CD4-positive, alpha-beta T cell (primary cell): ENCODE data around the gene LSAMP. TPM values are rescaled to one million over a fixed set of nuclear protein-coding genes. Genes with fewer than 3 reads are reported as not detected.

Experiments used
- ATAC-seq: fragments of 200-7000 bp; cut with Tn5 transposase; one replicate; pipeline ENCODE4 v1.10.0; 2022; ENCODE audit warnings: mild to moderate bottlenecking; ENCODE audit not compliant: poor library complexity
- CTCF ChIA-PET: fragments of 350-600 bp; sonication (Branson Sonifier 250); formaldehyde crosslinking; loops from one replicate; lab custom pipeline; 2021; ENCODE audit warnings: antibody characterized with exemption, inconsistent platforms; lab: Charles Lee
- POLR2A ChIA-PET: fragments of 350-600 bp; sonication (Branson Sonifier 250); formaldehyde crosslinking; loops from one replicate; lab custom pipeline; 2021; ENCODE audit warnings: antibody characterized with exemption, inconsistent platforms; lab: Charles Lee
- DNase-seq, 14 experiments: peaks; one replicate each; pipeline ENCODE4 v3.0.0-alpha.2; 2013 to 2020; ENCODE audit warnings: mixed read lengths in 2 of 14
- H3K27ac ChIP-seq, 2 donors: one replicate each; pipeline versions ENCODE4 v1.5.1 to v1.7.0; 2013; ENCODE audit warnings: low read length in 2 of 2, low read depth in 1 of 2, mild to moderate bottlenecking in 1 of 2
- H3K27me3 ChIP-seq, 2 experiments: 1 replicate in 1 of 2; 2 replicates in 1 of 2; pipeline versions ENCODE4 v1.6.1 to v1.7.0; 2013; ENCODE audit warnings: low read length in 2 of 2, control low read depth in 1 of 2, mild to moderate bottlenecking in 1 of 2, moderate library complexity in 1 of 2; ENCODE audit not compliant: insufficient read depth in 2 of 2, control insufficient read depth in 1 of 2
- H3K36me3 ChIP-seq: one replicate; pipeline ENCODE4 v1.6.1; 2013; ENCODE audit warnings: low read length, control low read depth; ENCODE audit not compliant: insufficient read depth
- H3K4me1 ChIP-seq: one replicate; pipeline ENCODE4 v1.6.1; 2013; ENCODE audit warnings: low read length, control low read depth; ENCODE audit not compliant: insufficient read depth
- H3K4me3 ChIP-seq: one replicate; pipeline ENCODE4 v1.5.1; 2013; ENCODE audit warnings: mild to moderate bottlenecking, low read length, moderate library complexity
- H3K9me3 ChIP-seq, 2 experiments: 1 replicate in 1 of 2; 2 replicates in 1 of 2; pipeline versions ENCODE4 v1.6.1 to v1.7.0; 2013; ENCODE audit warnings: low read length in 2 of 2, mild to moderate bottlenecking in 2 of 2, control low read depth in 1 of 2, moderate library complexity in 1 of 2; ENCODE audit not compliant: control insufficient read depth in 1 of 2, insufficient read depth in 1 of 2
- H3K27ac Mint-ChIP-seq: one replicate; pipeline ENCODE4 v1.8.0; 2020; ENCODE audit warnings: mixed read lengths
- H3K27me3 Mint-ChIP-seq: one replicate; pipeline ENCODE4 v1.8.0; 2021; ENCODE audit warnings: mixed read lengths
- H3K36me3 Mint-ChIP-seq: one replicate; pipeline ENCODE4 v1.8.0; 2021; ENCODE audit warnings: low read depth, mixed read lengths
- H3K4me1 Mint-ChIP-seq: one replicate; pipeline ENCODE4 v1.8.0; 2021; ENCODE audit warnings: low read depth, mixed read lengths
- H3K4me3 Mint-ChIP-seq: one replicate; pipeline ENCODE4 v1.8.0; 2020; ENCODE audit warnings: mild to moderate bottlenecking, mixed read lengths
- H3K9me3 Mint-ChIP-seq: one replicate; pipeline ENCODE4 v1.8.0; 2020; ENCODE audit warnings: mixed read lengths
- CTCF ChIP-seq: fragments of 200-600 bp; IDR thresholded peaks from one replicate; pipeline ENCODE4 v1.8.0; 2022; ENCODE audit warnings: antibody characterized with exemption, mild to moderate bottlenecking
- intact Hi-C, 2 experiments: fragments of 100-400 bp; cut with DNase I in 1 of 2; cut with micrococcal nuclease in 1 of 2; formaldehyde crosslinking; loops; one replicate each; pipeline versions ENCODE4 v1.15.1 to v1.9.0; 2023 to 2025; cut with DNase I, micrococcal nuclease
- total RNA-seq, 174 experiments: library from RNA in 2 of 174; stranded (reverse) in 2 of 174; gene quantifications; one replicate each; pipeline ENCODE4 v1.2.3 and lab custom pipeline; 2021 to 2026

Gene LSAMP
- total RNA-seq, 2 experiments from 2014 or later: not detected

- Histone ChIP-seq H3K27me3 (no peaks in the 10 kb centered on the region), H3K9me3 (peaks cover 0 to 5% of the 10 kb centered on the region in 2 experiments), H3K4me1 (no peaks in the 10 kb centered on the region), H3K4me3 (no peak overlapping the region), H3K27ac (no peak overlapping the region), H3K36me3 (no peaks in the 10 kb centered on the region)
- H3K36me3 Mint-ChIP-seq: no peaks in the 10 kb centered on the region
- CTCF ChIA-PET: no interaction called here
- intact Hi-C loops: no loop called here
- DNase-seq (no peak), ATAC-seq (no peak)
- H3K27me3 Mint-ChIP-seq: no peaks in the 10 kb centered on the region
- H3K4me1 Mint-ChIP-seq: no peaks in the 10 kb centered on the region
- no peak for TF ChIP-seq CTCF
- no peak overlapping the region for H3K4me3 Mint-ChIP-seq
- H3K9me3 Mint-ChIP-seq: peaks cover 7% of the 10 kb centered on the region
- POLR2A ChIA-PET: no interaction called here
- H3K27ac Mint-ChIP-seq: no peak overlapping the region
These were observed 145.6 kb downstream of the LSAMP start for GRCh38 chr3:116299646-116300081.

GRCh38 chr3:116298151-116298550, 147.1 kb downstream of the LSAMP start:
- no peak overlapping the region for H3K27ac Mint-ChIP-seq
- H3K4me3 Mint-ChIP-seq: no peak overlapping the region
- intact Hi-C loops: no loop called here
- Histone ChIP-seq H3K9me3 (peaks cover 0 to 5% of the 10 kb centered on the region in 2 experiments), H3K4me1 (no peaks in the 10 kb centered on the region), H3K27me3 (no peaks in the 10 kb centered on the region), H3K4me3 (no peak overlapping the region), H3K36me3 (no peaks in the 10 kb centered on the region), H3K27ac (no peak overlapping the region)
- ChIA-PET CTCF (no interaction called here), POLR2A (no interaction called here)
- H3K9me3 Mint-ChIP-seq: peaks cover 7% of the 10 kb centered on the region
- ATAC-seq: no peak
- H3K27me3 Mint-ChIP-seq: no peaks in the 10 kb centered on the region
- no peak for DNase-seq
- no peaks in the 10 kb centered on the region for H3K4me1 Mint-ChIP-seq
- TF ChIP-seq CTCF: no peak
- no peaks in the 10 kb centered on the region for H3K36me3 Mint-ChIP-seq

- intact Hi-C loops: no loop called here
- Mint-ChIP-seq H3K27me3 (no peaks in the 10 kb centered on the region), H3K36me3 (no peaks in the 10 kb centered on the region), H3K4me3 (no peak overlapping the region), H3K9me3 (peaks cover 2% of the 10 kb centered on the region), H3K27ac (no peak overlapping the region), H3K4me1 (no peaks in the 10 kb centered on the region)
- H3K4me1 ChIP-seq: no peaks in the 10 kb centered on the region
- no peak for DNase-seq
- no peak for TF ChIP-seq CTCF
- no peaks in the 10 kb centered on the region for H3K27me3 ChIP-seq
- no peaks in the 10 kb centered on the region for H3K36me3 ChIP-seq
- no peak overlapping the region for H3K4me3 ChIP-seq
- H3K9me3 ChIP-seq: no peaks in the 10 kb centered on the region
- ChIA-PET POLR2A (no interaction called here), CTCF (no interaction called here)
- H3K27ac ChIP-seq: no peak overlapping the region
- ATAC-seq: no peak
These were observed 154.1 kb downstream of the LSAMP start for GRCh38 chr3:116291141-116291540.
